IPS-20b (cell line): Measurements from ENCODE around the gene CEP135.

ENCODE experiments used
- H3K27ac ChIP-seq: one replicate; pipeline ENCODE4 v1.5.1; 2013; ENCODE audit warnings: low read length
- H3K27me3 ChIP-seq: 2 replicates; pipeline ENCODE4 v1.6.1; 2013; ENCODE audit warnings: mild to moderate bottlenecking, low read length, inconsistent platforms; ENCODE audit not compliant: insufficient read depth
- H3K36me3 ChIP-seq: 2 replicates; pipeline ENCODE4 v1.6.1; 2013; ENCODE audit warnings: low read depth, mild to moderate bottlenecking, inconsistent platforms, low read length, moderate library complexity; ENCODE audit not compliant: insufficient read depth
- H3K4me1 ChIP-seq: 2 replicates; pipeline ENCODE4 v1.6.1; 2013; ENCODE audit warnings: mild to moderate bottlenecking, control low read depth, inconsistent platforms, low read length, moderate library complexity; ENCODE audit not compliant: insufficient read depth
- H3K4me3 ChIP-seq: 2 replicates; pipeline ENCODE4 v1.5.1; 2013; ENCODE audit warnings: mild to moderate bottlenecking, low read length, inconsistent platforms
- H3K9ac ChIP-seq: 2 replicates; pipeline ENCODE4 v1.6.1; 2013; ENCODE audit warnings: low read depth, mild to moderate bottlenecking, inconsistent platforms, low read length, moderate library complexity
- H3K9me3 ChIP-seq: 2 replicates; pipeline ENCODE4 v1.6.1; 2013; ENCODE audit warnings: mild to moderate bottlenecking, low read depth, low read length, inconsistent platforms; ENCODE audit not compliant: insufficient read depth

The CEP135 gene

GRCh38 chr4:55977811-55978210 is 29.1 kb downstream of the CEP135 start:
- Histone ChIP-seq H3K36me3 (peaks cover 62% of the 10 kb centered on the region), H3K4me1 (peaks cover 13% of the 10 kb centered on the region; the same call in 1 of the 2 replicates)

GRCh38 chr4:55979562-55979961 is 30.8 kb downstream of the CEP135 start:
- Histone ChIP-seq H3K27ac (no peak overlapping the region), H3K4me1 (no peaks in the 10 kb centered on the region)

More at GRCh38 chr4:55977811-55978210, 29.1 kb downstream of the CEP135 start:
- Histone ChIP-seq H3K27me3 (no peaks in the 10 kb centered on the region), H3K9me3 (no peaks in the 10 kb centered on the region), H3K4me3 (no peak overlapping the region), H3K27ac (no peak overlapping the region), H3K9ac (no peak overlapping the region)

GRCh38 chr4:55980725-55981124 is 32.0 kb downstream of the CEP135 start:
- Histone ChIP-seq H3K9me3 (no peaks in the 10 kb centered on the region), H3K4me1 (no peaks in the 10 kb centered on the region), H3K27ac (no peak overlapping the region), H3K27me3 (no peaks in the 10 kb centered on the region), H3K4me3 (no peak overlapping the region), H3K9ac (no peak overlapping the region), H3K36me3 (peaks cover 45% of the 10 kb centered on the region)

More at GRCh38 chr4:55979562-55979961, 30.8 kb downstream of the CEP135 start:
- peaks cover 53% of the 10 kb centered on the region for H3K36me3 ChIP-seq
- no peak overlapping the region for H3K9ac ChIP-seq
- H3K4me3 ChIP-seq, result no peak overlapping the region
- no peaks in the 10 kb centered on the region for H3K27me3 ChIP-seq
- no peaks in the 10 kb centered on the region for H3K9me3 ChIP-seq

- Histone ChIP-seq H3K4me1 (no peaks in the 10 kb centered on the region), H3K27ac (no peak overlapping the region), H3K9me3 (no peaks in the 10 kb centered on the region), H3K36me3 (peaks cover 48% of the 10 kb centered on the region), H3K27me3 (no peaks in the 10 kb centered on the region), H3K4me3 (no peak overlapping the region), H3K9ac (no peak overlapping the region)
These were observed 34.2 kb downstream of the CEP135 start for GRCh38 chr4:55982976-55983375.

- Histone ChIP-seq H3K27ac (no peak overlapping the region), H3K9ac (no peak overlapping the region), H3K36me3 (peaks cover 23% of the 10 kb centered on the region), H3K9me3 (no peaks in the 10 kb centered on the region), H3K27me3 (no peaks in the 10 kb centered on the region), H3K4me3 (no peak overlapping the region), H3K4me1 (peaks cover 11% of the 10 kb centered on the region; the same call in 1 of the 2 replicates)
These were observed 41.0 kb downstream of the CEP135 start for GRCh38 chr4:55989766-55990165.

GRCh38 chr4:55993994-55994663 is 45.4 kb downstream of the CEP135 start:
- Histone ChIP-seq H3K9ac (no peak overlapping the region), H3K27me3 (no peaks in the 10 kb centered on the region), H3K4me3 (no peak overlapping the region), H3K9me3 (no peaks in the 10 kb centered on the region), H3K36me3 (peaks cover 17% of the 10 kb centered on the region), H3K27ac (no peak overlapping the region), H3K4me1 (peaks cover 29% of the 10 kb centered on the region)

GRCh38 chr4:55996646-55997045 is 47.9 kb downstream of the CEP135 start:
- H3K27me3 ChIP-seq, result no peaks in the 10 kb centered on the region
- H3K4me1 ChIP-seq, result peaks cover 18% of the 10 kb centered on the region
- H3K4me3 ChIP-seq, result no peak overlapping the region
- no peak overlapping the region for H3K9ac ChIP-seq
- no peaks in the 10 kb centered on the region for H3K9me3 ChIP-seq
- H3K36me3 ChIP-seq, result peaks cover 35% of the 10 kb centered on the region
- H3K27ac ChIP-seq, result no peak overlapping the region

GRCh38 chr4:56003606-56004005 is 54.9 kb downstream of the CEP135 start:
- Histone ChIP-seq H3K9ac (no peak overlapping the region), H3K27me3 (no peaks in the 10 kb centered on the region), H3K4me1 (no peaks in the 10 kb centered on the region), H3K36me3 (peaks cover 27% of the 10 kb centered on the region), H3K9me3 (no peaks in the 10 kb centered on the region), H3K4me3 (no peak overlapping the region), H3K27ac (no peak overlapping the region)

GRCh38 chr4:56004235-56004634 is 55.5 kb downstream of the CEP135 start:
- Histone ChIP-seq H3K4me1 (no peaks in the 10 kb centered on the region), H3K27ac (no peak overlapping the region), H3K9ac (no peak overlapping the region), H3K27me3 (no peaks in the 10 kb centered on the region), H3K4me3 (no peak overlapping the region), H3K9me3 (no peaks in the 10 kb centered on the region), H3K36me3 (peaks cover 26% of the 10 kb centered on the region)

- H3K4me1 ChIP-seq, result no peaks in the 10 kb centered on the region
- no peak overlapping the region for H3K4me3 ChIP-seq
- H3K27ac ChIP-seq, result no peak overlapping the region
- no peaks in the 10 kb centered on the region for H3K9me3 ChIP-seq
- no peaks in the 10 kb centered on the region for H3K27me3 ChIP-seq
- H3K36me3 ChIP-seq, result peaks cover 34% of the 10 kb centered on the region
- no peak overlapping the region for H3K9ac ChIP-seq
These were observed 58.4 kb downstream of the CEP135 start for GRCh38 chr4:56007154-56007553.

- Histone ChIP-seq H3K36me3 (peaks cover 44% of the 10 kb centered on the region), H3K4me3 (no peak overlapping the region), H3K9ac (no peak overlapping the region), H3K4me1 (no peaks in the 10 kb centered on the region), H3K27ac (no peak overlapping the region), H3K27me3 (no peaks in the 10 kb centered on the region), H3K9me3 (no peaks in the 10 kb centered on the region)
These were observed 59.5 kb downstream of the CEP135 start for GRCh38 chr4:56008206-56008605.

- H3K27ac ChIP-seq, result no peak overlapping the region
- H3K36me3 ChIP-seq, result peaks cover 37% of the 10 kb centered on the region
- H3K9ac ChIP-seq, result no peak overlapping the region
These were observed 77.9 kb downstream of the CEP135 start for GRCh38 chr4:56026596-56026995.

More at GRCh38 chr4:56026596-56026995, 77.9 kb downstream of the CEP135 start:
- Histone ChIP-seq H3K4me3 (no peak overlapping the region), H3K9me3 (no peaks in the 10 kb centered on the region), H3K27me3 (no peaks in the 10 kb centered on the region), H3K4me1 (no peaks in the 10 kb centered on the region)
